Heart right ventricle (tissue), 16 donors: ENCODE measurements around the gene PPCS. TPM values are rescaled to one million over a fixed set of nuclear protein-coding genes. Genes with fewer than 3 reads are reported as not detected.

Experiments
- ATAC-seq, 8 donors: fragments of 200-7000 bp; cut with Tn5 transposase; one replicate each; pipeline ENCODE4 v1.9.1; 2020; ENCODE audit warnings: mild to moderate bottlenecking in 8 of 8, moderate library complexity in 8 of 8, moderate number of reproducible peaks in 1 of 8
- DNase-seq, 2 donors: peaks; one replicate each; pipeline ENCODE4 v3.0.0-alpha.2; 2020
- H3K27ac ChIP-seq, 10 donors: fragments of 200-600 bp; sonication (generic) in 2 of 10; one replicate each; pipeline versions ENCODE4 v1.5.0 to v1.8.0; 2020 to 2022; ENCODE audit warnings: mild to moderate bottlenecking in 3 of 10
- H3K27me3 ChIP-seq, 7 donors: fragments of 200-600 bp; one replicate each; pipeline ENCODE4 v1.8.0; 2021 to 2022; ENCODE audit warnings: mild to moderate bottlenecking in 2 of 7
- H3K36me3 ChIP-seq, 9 donors: fragments of 200-600 bp; sonication (generic) in 1 of 9; one replicate each; pipeline versions ENCODE4 v1.5.0 to v1.8.0; 2020 to 2022; ENCODE audit warnings: mild to moderate bottlenecking in 2 of 9
- H3K4me1 ChIP-seq, 9 donors: fragments of 200-600 bp; sonication (generic) in 1 of 9; one replicate each; pipeline versions ENCODE4 v1.5.0 to v1.8.0; 2020 to 2022; ENCODE audit warnings: mild to moderate bottlenecking in 4 of 9
- H3K4me3 ChIP-seq, 10 donors: fragments of 200-600 bp; sonication (generic) in 2 of 10; one replicate each; pipeline versions ENCODE4 v1.5.0 to v1.8.0; 2020 to 2022; ENCODE audit warnings: mild to moderate bottlenecking in 7 of 10, moderate library complexity in 2 of 10
- H3K9me3 ChIP-seq, 11 donors: fragments of 200-600 bp in 10 of 11; sonication (generic) in 2 of 11; one replicate each; pipeline versions ENCODE4 v1.5.0 to v1.8.0; 2013 to 2022; ENCODE audit warnings: mild to moderate bottlenecking in 2 of 11, control low read depth in 1 of 11, moderate library complexity in 1 of 11
- CTCF ChIP-seq, 9 donors: fragments of 200-600 bp; sonication (generic) in 2 of 9; IDR thresholded peaks; one replicate each; pipeline versions ENCODE4 v1.5.0 to v1.8.0; 2021 to 2022; ENCODE audit warnings: antibody characterized with exemption in 9 of 9, mild to moderate bottlenecking in 5 of 9, moderate library complexity in 1 of 9
- WGBS, 2 donors: extraction: QIAGEN DNeasy Blood & Tissue Kit; methylation state at CpG; one replicate each; pipeline ENCODE4 v1.1.7; 2013; ENCODE audit warnings: inconsistent platforms in 1 of 2; 5-methylcytosine and 5-hydroxymethylcytosine counted together
- intact Hi-C, 10 donors: fragments of 100-400 bp; cut with DNase I; formaldehyde crosslinking; loops; one replicate each; pipeline versions ENCODE4 v1.11.1 to v1.14.2; 2022
- polyA plus RNA-seq, 2 donors: library from polyadenylated mRNA; stranded (reverse); fragments of 200-250 nt; gene quantifications; one replicate each; pipeline ENCODE4 v1.2.3, GENCODE V29; 2013
- total RNA-seq, 10 donors: library from RNA; stranded (reverse); fragmentation: NEBNext Ultra II Directional in 3 of 10; extraction: Animal tissue kit (Norgen Biotek cat#: 25700) in 3 of 10; gene quantifications; one replicate each; pipeline versions ENCODE4 v1.2.1 to v1.2.4, GENCODE V29; 2021 to 2023
- donor health status: Arrhythmogenic right ventricular cardiomyopathy.
- donor health status: ischemic (EF 13 %, LVEDD 7.1; RV severe dilation, severe dysfunction).
- donor health status: healthy with polysubstance abuse.
- donor health status: DM: no; HTN: yes; CAD: no.
- donor health status: DM: no; HTN: no; CAD: no.
- donor health status: ischemic (EF 25% LVEDD 6.9; RV normal size, moderate dysfunction).
- donor health status: ischemic (EF 25% LVEDD 5.7; RV mildly dilated, moderate dysfunction).
- donor health status: healthy.
- donor health status: DM: yes; HTN: yes; CAD: no.
- donor health status: Ischemic cardiomyopathy.
- donor health status: ischemic (EF 35%, LVEDD 5.7; RV mildly dilated, moderate dysfunction).
- donor health status: nonischemic (EF 11% LVEDD 7.7; RV severe dilation, severe dysfunction).
- donor health status: DM: yes; HTN: yes; CAD: no.
- donor health status: PGD.
- donor health status: ischemic (EF 29% LVEDD 5.4; RV normal size, mild dysfunction).
- donor health status: nonischemic (EF 23%, LVEDD 6.1; RV moderate dilation, normal function).

The PPCS gene
- total and polyA plus RNA-seq, 12 donors, result 33.2 to 50.0 (median 42.5) TPM

- DNase-seq (no peak), ATAC-seq (no peak)
- no peak overlapping the region for H3K4me3 ChIP-seq
- intact Hi-C loops, result no loop called here
- H3K27me3 ChIP-seq, result no peaks in the 10 kb centered on the region
- no peak overlapping the region for H3K27ac ChIP-seq
- H3K9me3 ChIP-seq, result peaks cover 0 to 71% (median 26%) of the 10 kb centered on the region in 11 donors
- TF ChIP-seq CTCF (IDR thresholded peaks at IDR 0.05), result no peak
- WGBS, 2 donors, result 94 to 95% methylated on average over 2 of the region's 2 CpGs
- H3K36me3 ChIP-seq, result peaks cover 0 to 51% (median 7%) of the 10 kb centered on the region in 9 donors
- H3K4me1 ChIP-seq, result no peaks in the 10 kb centered on the region
These were observed 48.3 kb downstream of the PPCS start for GRCh38 chr1:42504535-42505128.

GRCh38 chr1:42506576-42506975 lies 50.2 kb downstream of the PPCS start:
- ATAC-seq (no peak), DNase-seq (no peak)
- H3K4me3 ChIP-seq, result no peak overlapping the region
- H3K27me3 ChIP-seq, result no peaks in the 10 kb centered on the region
- 78 to 83% methylated on average over 1 of the region's 1 CpG for WGBS, 2 donors
- no peak for TF ChIP-seq CTCF (IDR thresholded peaks at IDR 0.05)
- no peaks in the 10 kb centered on the region for H3K4me1 ChIP-seq
- intact Hi-C loops, result no loop called here
- peaks cover 0 to 90% (median 36%) of the 10 kb centered on the region in 11 donors for H3K9me3 ChIP-seq
- no peak overlapping the region for H3K27ac ChIP-seq
- H3K36me3 ChIP-seq, result peaks cover 0 to 47% (median 4%) of the 10 kb centered on the region in 9 donors

Other genes starting within 250 kb of the PPCS start
- gene FOXJ3, start 121.3 kb upstream of the PPCS start, total RNA-seq, result 10 to 100 TPM; 34.2 to 50.0 (median 41.6) TPM
- gene FOXJ3, start 121.3 kb upstream of the PPCS start, polyA plus RNA-seq, result 10 to 100 TPM in 1 of 2 donors, 1 to 10 TPM in 1; 9.6 to 11.1 TPM
- 10 to 100 TPM in 4 of 10 donors, 1 to 10 TPM in 6; 5.3 to 16.7 (median 8.6) TPM for gene RIMKLA, start 75.8 kb upstream of the PPCS start, total RNA-seq
- gene RIMKLA, start 75.8 kb upstream of the PPCS start, polyA plus RNA-seq, result 1 to 10 TPM in 1 of 2 donors, under 1 TPM in 1; 0.80 to 1.0 TPM
- gene ZMYND12, start 521 bp upstream of the PPCS start, total RNA-seq, result 1 to 10 TPM in 9 of 10 donors, under 1 TPM in 1; 0.52 to 5.9 (median 2.9) TPM
- gene ZMYND12, start 521 bp upstream of the PPCS start, polyA plus RNA-seq, result under 1 TPM; 0.38 to 0.51 TPM
- 1 to 10 TPM in 8 of 10 donors, under 1 TPM in 2; 0.70 to 3.2 (median 1.4) TPM for gene CCDC30, start 6.7 kb downstream of the PPCS start, total RNA-seq
- under 1 TPM; 0.38 to 0.73 TPM for gene CCDC30, start 6.7 kb downstream of the PPCS start, polyA plus RNA-seq
- gene PPIH, start 201.9 kb downstream of the PPCS start, total RNA-seq, result 10 to 100 TPM; 15.2 to 23.0 (median 18.3) TPM
- 10 to 100 TPM; 26.6 to 38.6 TPM for gene PPIH, start 201.9 kb downstream of the PPCS start, polyA plus RNA-seq
- gene YBX1, start 225.9 kb downstream of the PPCS start, total RNA-seq, result 100 to 1,000 TPM; 639 to 983 (median 777) TPM
- 1,000 to 10,000 TPM in 1 of 2 donors, 100 to 1,000 TPM in 1; 300 to 1,036 TPM for gene YBX1, start 225.9 kb downstream of the PPCS start, polyA plus RNA-seq